ENCODE measurements around the gene CCNB1.

DNA sequence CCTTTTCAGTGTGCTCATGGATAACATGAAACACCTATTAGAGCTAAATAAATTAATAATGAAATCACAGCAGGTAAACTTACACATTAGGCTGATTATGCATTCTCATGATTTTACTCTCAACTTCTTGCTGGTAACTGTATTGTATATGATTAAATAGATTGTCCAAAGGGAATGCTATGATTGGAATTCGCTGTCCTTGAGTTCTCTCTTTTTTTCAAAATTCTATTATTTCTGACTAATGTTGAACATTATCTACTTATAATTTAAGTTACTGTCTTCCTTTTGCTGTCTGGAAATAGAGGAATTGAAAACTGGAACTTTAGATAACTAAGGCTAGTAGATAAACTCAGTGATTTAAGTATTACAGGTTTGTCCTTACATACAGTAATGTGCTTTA is 35.5 kb downstream of the CCNB1 start:
- TF ChIP-seq, protein P1, sequence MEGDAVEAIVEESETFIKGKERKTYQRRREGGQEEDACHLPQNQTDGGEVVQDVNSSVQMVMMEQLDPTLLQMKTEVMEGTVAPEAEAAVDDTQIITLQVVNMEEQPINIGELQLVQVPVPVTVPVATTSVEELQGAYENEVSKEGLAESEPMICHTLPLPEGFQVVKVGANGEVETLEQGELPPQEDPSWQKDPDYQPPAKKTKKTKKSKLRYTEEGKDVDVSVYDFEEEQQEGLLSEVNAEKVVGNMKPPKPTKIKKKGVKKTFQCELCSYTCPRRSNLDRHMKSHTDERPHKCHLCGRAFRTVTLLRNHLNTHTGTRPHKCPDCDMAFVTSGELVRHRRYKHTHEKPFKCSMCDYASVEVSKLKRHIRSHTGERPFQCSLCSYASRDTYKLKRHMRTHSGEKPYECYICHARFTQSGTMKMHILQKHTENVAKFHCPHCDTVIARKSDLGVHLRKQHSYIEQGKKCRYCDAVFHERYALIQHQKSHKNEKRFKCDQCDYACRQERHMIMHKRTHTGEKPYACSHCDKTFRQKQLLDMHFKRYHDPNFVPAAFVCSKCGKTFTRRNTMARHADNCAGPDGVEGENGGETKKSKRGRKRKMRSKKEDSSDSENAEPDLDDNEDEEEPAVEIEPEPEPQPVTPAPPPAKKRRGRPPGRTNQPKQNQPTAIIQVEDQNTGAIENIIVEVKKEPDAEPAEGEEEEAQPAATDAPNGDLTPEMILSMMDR (IDR thresholded peaks at IDR 0.05) = no peak
- TF ChIP-seq POLR2AphosphoS5 (IDR thresholded peaks at IDR 0.05) (no peak), POLR2A (IDR thresholded peaks at IDR 0.05) (no peak), EP300 (IDR thresholded peaks at IDR 0.05) (no peak)
